Vagina (tissue), 2 donors: ENCODE results near the gene HFE.
A peak's percentile ranks its signal among the peaks of the same experiment; 100 is the strongest.

ENCODE experiments used
- CTCF ChIP-seq, 3 experiments: fragments of 450-650 bp in 2 of 3; fragments of 200-600 bp in 1 of 3; sonication (generic) in 1 of 3; IDR thresholded peaks; one replicate each; pipeline ENCODE4 v1.5.1; 2017 to 2019; ENCODE audit warnings: antibody characterized with exemption in 3 of 3, mild to moderate bottlenecking in 2 of 3, moderate library complexity in 2 of 3
- POLR2AphosphoS5 ChIP-seq, 2 donors: sonication (generic); formaldehyde crosslinking; IDR thresholded peaks; one replicate each; pipeline ENCODE4 v1.9.0; 2017; ENCODE audit warnings: antibody characterized with exemption in 2 of 2, mild to moderate bottlenecking in 2 of 2, low read depth in 1 of 2; ENCODE audit not compliant: insufficient read depth in 1 of 2

- TF ChIP-seq CTCF (IDR thresholded peaks at IDR 0.05) = peak in 1 of 3 experiments; percentile 29
- TF ChIP-seq POLR2AphosphoS5 (IDR thresholded peaks at IDR 0.05; ENCODE audit: insufficient read depth in 1 of 2, low read depth in 1 of 2) = peak; percentile 98 to 100
These were observed 36.9 kb downstream of the HFE start for GRCh38 chr6:26123947-26124780.
